Subcutaneous adipose tissue (tissue), 4 donors: ENCODE data around the gene STK32B. TPM values are rescaled to one million over a fixed set of nuclear protein-coding genes. Genes with fewer than 3 reads are reported as not detected.

Source experiments
- total RNA-seq, 4 donors: library from RNA; depleted of rRNA; stranded (reverse); fragments of >200 nt; gene quantifications; one replicate each; pipeline ENCODE4 v1.1.0, GENCODE V29; 2016
- TF ChIP-seq, protein P1 (sequence below): fragments of 450-650 bp; IDR thresholded peaks from one replicate; pipeline ENCODE4 v1.5.1; 2016; ENCODE audit warnings: low read depth, mild to moderate bottlenecking, control low read depth, antibody characterized with exemption, moderate library complexity

The STK32B gene
- total RNA-seq, 4 donors from 2014 or later: 1.3 to 3.2 (median 2.3) TPM

GRCh38 chr4:5198656-5199541 lies 147.6 kb downstream of the STK32B start:
- TF ChIP-seq, protein P1, sequence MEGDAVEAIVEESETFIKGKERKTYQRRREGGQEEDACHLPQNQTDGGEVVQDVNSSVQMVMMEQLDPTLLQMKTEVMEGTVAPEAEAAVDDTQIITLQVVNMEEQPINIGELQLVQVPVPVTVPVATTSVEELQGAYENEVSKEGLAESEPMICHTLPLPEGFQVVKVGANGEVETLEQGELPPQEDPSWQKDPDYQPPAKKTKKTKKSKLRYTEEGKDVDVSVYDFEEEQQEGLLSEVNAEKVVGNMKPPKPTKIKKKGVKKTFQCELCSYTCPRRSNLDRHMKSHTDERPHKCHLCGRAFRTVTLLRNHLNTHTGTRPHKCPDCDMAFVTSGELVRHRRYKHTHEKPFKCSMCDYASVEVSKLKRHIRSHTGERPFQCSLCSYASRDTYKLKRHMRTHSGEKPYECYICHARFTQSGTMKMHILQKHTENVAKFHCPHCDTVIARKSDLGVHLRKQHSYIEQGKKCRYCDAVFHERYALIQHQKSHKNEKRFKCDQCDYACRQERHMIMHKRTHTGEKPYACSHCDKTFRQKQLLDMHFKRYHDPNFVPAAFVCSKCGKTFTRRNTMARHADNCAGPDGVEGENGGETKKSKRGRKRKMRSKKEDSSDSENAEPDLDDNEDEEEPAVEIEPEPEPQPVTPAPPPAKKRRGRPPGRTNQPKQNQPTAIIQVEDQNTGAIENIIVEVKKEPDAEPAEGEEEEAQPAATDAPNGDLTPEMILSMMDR: no peak

DNA sequence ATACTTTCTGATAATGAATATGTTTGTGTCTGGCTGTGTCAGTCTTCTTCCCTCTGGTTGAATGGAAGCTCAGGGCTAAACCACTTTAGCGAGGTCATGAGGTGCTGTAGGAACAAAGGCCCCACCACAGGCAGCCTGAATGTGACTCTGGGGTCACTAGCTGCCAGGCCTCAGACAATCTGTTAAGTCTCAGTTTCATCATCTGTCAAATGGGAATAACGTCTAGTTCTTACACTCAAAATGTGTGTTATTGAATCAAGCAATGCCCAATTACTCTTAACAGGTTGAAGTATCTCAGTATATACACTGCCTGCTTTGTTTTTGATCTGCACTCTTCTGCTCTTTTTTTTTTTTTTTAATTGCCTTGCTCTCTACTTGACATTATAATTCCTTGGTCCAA lies 148.6 kb downstream of the STK32B start:
- TF ChIP-seq, protein P1: no peak

DNA sequence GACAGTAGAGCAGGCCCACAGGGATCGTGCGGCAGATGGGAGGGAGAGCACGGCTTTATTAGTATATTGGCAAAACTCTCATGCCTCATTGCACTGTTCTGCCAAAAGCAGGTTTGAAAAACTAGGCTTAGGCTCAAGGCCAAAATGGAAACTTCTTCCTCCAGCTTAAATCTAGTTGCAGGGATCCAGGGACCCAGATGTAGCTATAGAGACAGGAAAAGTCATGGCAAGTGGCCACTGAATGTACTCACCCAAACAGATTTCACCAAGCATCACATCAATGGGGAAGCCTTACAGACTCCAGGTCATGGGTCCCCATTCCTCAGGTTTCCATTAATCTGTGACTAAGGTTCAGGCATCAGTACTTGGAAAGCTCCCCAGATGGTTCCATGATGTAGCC lies 149.2 kb downstream of the STK32B start:
- TF ChIP-seq, protein P1: no peak

- TF ChIP-seq, protein P1: no peak
Measured at GRCh38 chr4:5203309-5203992, 152.2 kb downstream of the STK32B start.

- TF ChIP-seq, protein P1: no peak
Measured at GRCh38 chr4:5203993-5204310, 152.7 kb downstream of the STK32B start.

GRCh38 chr4:5204781-5205180 lies 153.5 kb downstream of the STK32B start:
- TF ChIP-seq, protein P1: no peak

DNA sequence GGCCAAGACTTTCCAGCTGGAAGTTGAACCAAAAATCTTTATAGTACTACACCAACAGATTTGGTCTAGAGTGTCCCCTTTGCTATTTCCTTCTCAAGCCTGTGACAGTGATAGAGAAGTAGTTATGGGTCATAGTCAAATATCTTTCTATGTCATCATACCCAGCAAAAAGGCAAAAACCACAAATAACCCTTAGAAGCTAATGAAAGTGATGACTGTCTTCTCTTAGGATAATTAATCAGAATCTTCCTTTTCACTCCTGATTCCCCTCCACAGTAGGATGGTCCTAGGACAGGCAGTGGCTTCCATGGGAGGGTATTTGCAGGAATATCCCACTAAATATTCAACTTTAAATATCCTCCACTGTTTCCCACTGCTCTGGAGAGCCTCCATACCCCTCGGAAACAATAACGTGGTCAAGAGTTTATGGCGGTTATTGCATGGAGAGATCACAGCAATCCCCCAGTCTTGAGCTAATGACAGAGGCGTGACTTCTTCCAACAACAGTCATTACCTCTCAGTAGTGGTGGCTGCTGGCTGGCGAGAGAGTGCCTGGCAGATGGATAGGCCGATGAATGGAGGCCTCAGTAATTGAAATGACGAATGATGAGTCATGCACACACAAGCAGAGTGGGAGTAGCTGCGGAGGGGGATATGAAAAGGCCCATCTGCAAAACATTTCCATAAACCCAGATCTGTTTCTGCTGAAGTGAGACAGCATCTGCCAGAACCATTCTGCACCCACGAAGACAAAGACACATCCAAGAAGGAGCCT lies 154.9 kb downstream of the STK32B start:
- TF ChIP-seq, protein P1: no peak
